Activated CD8-positive, alpha-beta memory T cell treated with anti-CD3 and anti-CD28 coated beads for 1 hour (primary cell): ENCODE measurements around the gene RAI1.

Experiments
- DNase-seq, 2 donors: peaks; one replicate each; pipeline ENCODE4 v3.0.0-alpha.2; 2020; ENCODE audit warnings: low read depth in 1 of 2; ENCODE audit errors: extremely low read depth in 1 of 2

The RAI1 gene

GRCh38 chr17:17761894-17762743, 80.9 kb downstream of the RAI1 start:
- DNase-seq: no peak

GRCh38 chr17:17762744-17763105, 81.5 kb downstream of the RAI1 start:
- DNase-seq: no peak

GRCh38 chr17:17763136-17763535, 81.9 kb downstream of the RAI1 start:
- DNase-seq: no peak

GRCh38 chr17:17763734-17764133, 82.5 kb downstream of the RAI1 start:
- no peak for DNase-seq

- DNase-seq: no peak
Observed at GRCh38 chr17:17765359-17766076, 84.3 kb downstream of the RAI1 start.

GRCh38 chr17:17766077-17766743, 85.0 kb downstream of the RAI1 start:
- no peak for DNase-seq

- no peak for DNase-seq
Observed at GRCh38 chr17:17766744-17767120, 85.5 kb downstream of the RAI1 start.

GRCh38 chr17:17767154-17767869, 86.1 kb downstream of the RAI1 start:
- DNase-seq: no peak

- no peak for DNase-seq
Observed at GRCh38 chr17:17767887-17768418, 86.7 kb downstream of the RAI1 start.

GRCh38 chr17:17768424-17769088, 87.3 kb downstream of the RAI1 start:
- no peak for DNase-seq

- DNase-seq: no peak
Observed at GRCh38 chr17:17769869-17770631, 88.8 kb downstream of the RAI1 start.

GRCh38 chr17:17770632-17771044, 89.4 kb downstream of the RAI1 start:
- DNase-seq: no peak

GRCh38 chr17:17771498-17772201, 90.4 kb downstream of the RAI1 start:
- no peak for DNase-seq

- no peak for DNase-seq
Observed at GRCh38 chr17:17772231-17772630, 91.0 kb downstream of the RAI1 start.

- no peak for DNase-seq
Observed at GRCh38 chr17:17774009-17774881, 93.0 kb downstream of the RAI1 start.

- DNase-seq: no peak
Observed at GRCh38 chr17:17776889-17777288, 95.6 kb downstream of the RAI1 start.

GRCh38 chr17:17778308-17779014, 97.2 kb downstream of the RAI1 start:
- DNase-seq: no peak
